HEK293 (cell line): ENCODE measurements around the gene EXOC1.

Source experiments
- BCL11A ChIP-seq: fragments of 450-650 bp; formaldehyde crosslinking; IDR thresholded peaks from 2 replicates; pipeline ENCODE4 v1.5.1; 2016; ENCODE audit warnings: low read depth, missing biosample characterization, missing genetic modification characterization
- KLF8 ChIP-seq: fragments of 450-650 bp; formaldehyde crosslinking; IDR thresholded peaks from 2 replicates; pipeline ENCODE4 v1.5.1; 2016; ENCODE audit warnings: missing biosample characterization, missing genetic modification characterization
- MYNN ChIP-seq: fragments of 450-650 bp; formaldehyde crosslinking; IDR thresholded peaks from 2 replicates; pipeline ENCODE4 v1.5.1; 2016; ENCODE audit warnings: missing biosample characterization, missing genetic modification characterization, borderline replicate concordance
- OVOL3 ChIP-seq: fragments of 450-650 bp; formaldehyde crosslinking; IDR thresholded peaks from 2 replicates; pipeline ENCODE4 v1.5.1; 2016; ENCODE audit warnings: missing biosample characterization, missing genetic modification characterization
- SP2 ChIP-seq: fragments of 450-650 bp; formaldehyde crosslinking; IDR thresholded peaks from 2 replicates; pipeline ENCODE4 v1.5.1; 2016; ENCODE audit warnings: missing biosample characterization, missing genetic modification characterization
- ZBTB10 ChIP-seq: fragments of 450-650 bp; formaldehyde crosslinking; IDR thresholded peaks from 2 replicates; pipeline ENCODE4 v1.5.1; 2016; ENCODE audit warnings: missing biosample characterization, missing genetic modification characterization
- ZBTB20 ChIP-seq: fragments of 450-650 bp; formaldehyde crosslinking; IDR thresholded peaks from 2 replicates; pipeline ENCODE4 v1.5.1; 2016; ENCODE audit warnings: missing biosample characterization, missing genetic modification characterization
- ZBTB44 ChIP-seq: fragments of 450-650 bp; IDR thresholded peaks from 2 replicates; pipeline ENCODE4 v1.5.1; 2018; ENCODE audit warnings: missing biosample characterization, mild to moderate bottlenecking, missing genetic modification characterization
- ZBTB49 ChIP-seq: fragments of 450-650 bp; formaldehyde crosslinking; IDR thresholded peaks from 2 replicates; pipeline ENCODE4 v1.5.1; 2016; ENCODE audit warnings: missing biosample characterization, missing genetic modification characterization, low read depth
- ZBTB8A ChIP-seq: fragments of 450-650 bp; formaldehyde crosslinking; IDR thresholded peaks from 2 replicates; pipeline ENCODE4 v1.5.1; 2016; ENCODE audit warnings: missing biosample characterization, missing genetic modification characterization
- ZNF133 ChIP-seq: fragments of 450-650 bp; formaldehyde crosslinking; IDR thresholded peaks from 2 replicates; pipeline ENCODE4 v1.5.1; 2016; ENCODE audit warnings: missing biosample characterization, missing genetic modification characterization
- ZNF16 ChIP-seq: fragments of 450-650 bp; formaldehyde crosslinking; IDR thresholded peaks from 2 replicates; pipeline ENCODE4 v1.5.1; 2016; ENCODE audit warnings: low read depth, missing biosample characterization, missing genetic modification characterization
- ZNF19 ChIP-seq: fragments of 450-650 bp; formaldehyde crosslinking; IDR thresholded peaks from 2 replicates; pipeline ENCODE4; 2016; ENCODE audit warnings: missing biosample characterization, missing genetic modification characterization, low read depth
- ZNF211 ChIP-seq: fragments of 450-650 bp; formaldehyde crosslinking; IDR thresholded peaks from 2 replicates; pipeline ENCODE4 v1.5.1; 2016; ENCODE audit warnings: low read depth, missing biosample characterization, missing genetic modification characterization
- ZNF221 ChIP-seq: fragments of 450-650 bp; formaldehyde crosslinking; IDR thresholded peaks from 2 replicates; pipeline ENCODE4 v1.5.1; 2017; ENCODE audit warnings: missing biosample characterization, missing genetic modification characterization, borderline replicate concordance
- ZNF223 ChIP-seq: fragments of 450-650 bp; formaldehyde crosslinking; IDR thresholded peaks from 2 replicates; pipeline ENCODE4 v1.5.1; 2016; ENCODE audit warnings: missing biosample characterization, missing genetic modification characterization
- ZNF26 ChIP-seq: fragments of 450-650 bp; formaldehyde crosslinking; IDR thresholded peaks from 2 replicates; pipeline ENCODE4 v1.5.1; 2016; ENCODE audit warnings: missing biosample characterization, missing genetic modification characterization
- ZNF274 ChIP-seq, 2 experiments: fragments of 200-500 bp in 1 of 2; fragments of 450-650 bp in 1 of 2; sonication (Bioruptor generic) in 1 of 2; formaldehyde crosslinking in 1 of 2; IDR thresholded peaks; 2 replicates each; pipeline versions ENCODE4 v1.5.1 to v1.6.1; 2014 to 2016; ENCODE audit warnings: borderline replicate concordance in 1 of 2, inconsistent platforms in 1 of 2, low read length in 1 of 2, missing biosample characterization in 1 of 2, missing genetic modification characterization in 1 of 2
- ZNF362 ChIP-seq: fragments of 450-650 bp; formaldehyde crosslinking; IDR thresholded peaks from 2 replicates; pipeline ENCODE4 v1.5.1; 2016; ENCODE audit warnings: missing biosample characterization, missing genetic modification characterization
- ZNF37A ChIP-seq: fragments of 450-650 bp; IDR thresholded peaks from 2 replicates; pipeline ENCODE4 v1.5.1; 2018; ENCODE audit warnings: missing biosample characterization, missing genetic modification characterization
- ZNF404 ChIP-seq: fragments of 450-650 bp; formaldehyde crosslinking; IDR thresholded peaks from 2 replicates; pipeline ENCODE4 v1.5.1; 2017; ENCODE audit warnings: missing biosample characterization, missing genetic modification characterization
- ZNF423 ChIP-seq: fragments of 450-650 bp; formaldehyde crosslinking; IDR thresholded peaks from 2 replicates; pipeline ENCODE4 v1.5.1; 2016; ENCODE audit warnings: missing biosample characterization, missing genetic modification characterization
- ZNF449 ChIP-seq: fragments of 450-650 bp; formaldehyde crosslinking; IDR thresholded peaks from 2 replicates; pipeline ENCODE4 v1.5.1; 2017; ENCODE audit warnings: missing biosample characterization, mild to moderate bottlenecking, missing genetic modification characterization, moderate library complexity
- ZNF473 ChIP-seq: fragments of 450-650 bp; formaldehyde crosslinking; IDR thresholded peaks from 2 replicates; pipeline ENCODE4 v1.5.1; 2017; ENCODE audit warnings: missing biosample characterization, missing genetic modification characterization
- ZNF580 ChIP-seq: fragments of 450-650 bp; formaldehyde crosslinking; IDR thresholded peaks from 2 replicates; pipeline ENCODE4 v1.5.1; 2016; ENCODE audit warnings: missing biosample characterization, missing genetic modification characterization
- ZNF621 ChIP-seq: fragments of 450-650 bp; formaldehyde crosslinking; IDR thresholded peaks from 2 replicates; pipeline ENCODE4 v1.5.1; 2017; ENCODE audit warnings: missing biosample characterization, missing genetic modification characterization
- ZNF626 ChIP-seq: fragments of 450-650 bp; sonication (Bioruptor Pico); formaldehyde crosslinking; IDR thresholded peaks from 2 replicates; pipeline ENCODE4 v1.5.1; 2018; ENCODE audit warnings: missing biosample characterization, missing genetic modification characterization, inconsistent platforms

EXOC1 gene

GRCh38 chr4:55948726-55949481 lies 95.5 kb downstream of the EXOC1 start, which contains the start of gene CEP135 (continued):
- TF ChIP-seq ZNF274 (IDR thresholded peaks at IDR 0.05; ENCODE audit: low read length), result no peak
- no peak for TF ChIP-seq ZNF274 (tag by site-specific recombination; IDR thresholded peaks at IDR 0.05; ENCODE audit: borderline replicate concordance)
- no peak for TF ChIP-seq ZNF223
- TF ChIP-seq MYNN (tag by site-specific recombination), result peak; percentile 58; the same call in 1 of the 2 replicates
- no peak for TF ChIP-seq ZNF133
- TF ChIP-seq BCL11A (tag by site-specific recombination), result 0 out of 2 replicates have a peak, but pooled peaks have one; percentile 13
- TF ChIP-seq ZNF473, result no peak
- TF ChIP-seq ZBTB8A (tag by site-specific recombination), result peak; percentile 62
- no peak for TF ChIP-seq OVOL3
- no peak for TF ChIP-seq ZNF19
- TF ChIP-seq ZBTB44 (tag by site-specific recombination), result peak; percentile 89
- TF ChIP-seq ZNF221 (tag by site-specific recombination), result no peak
- no peak for TF ChIP-seq ZNF362 (tag by site-specific recombination)
- peak; percentile 63; the same call in 1 of the 2 replicates for TF ChIP-seq ZBTB20
- TF ChIP-seq SP2 (tag by site-specific recombination), result peak; percentile 58
- no peak for TF ChIP-seq ZNF404 (tag by site-specific recombination)
- no peak for TF ChIP-seq ZNF16 (tag by site-specific recombination)
- no peak for TF ChIP-seq ZNF37A (tag by site-specific recombination)
- TF ChIP-seq ZNF626, result no peak
- TF ChIP-seq KLF8 (tag by site-specific recombination), result peak; percentile 73
- no peak for TF ChIP-seq ZNF621 (tag by site-specific recombination)
- no peak for TF ChIP-seq ZNF211 (tag by site-specific recombination)
- TF ChIP-seq ZNF449 (tag by site-specific recombination), result 0 out of 2 replicates have a peak, but pooled peaks have one; percentile 13
- TF ChIP-seq ZBTB10 (tag by site-specific recombination), result no peak
- no peak for TF ChIP-seq ZNF423 (tag by site-specific recombination)
- no peak for TF ChIP-seq ZNF580
- no peak for TF ChIP-seq ZBTB49 (tag by site-specific recombination)
- no peak for TF ChIP-seq ZNF26 (tag by site-specific recombination)
